B cell (primary cell): ENCODE measurements around the gene SUGP1. TPM values are rescaled to one million over a fixed set of nuclear protein-coding genes. Genes with fewer than 3 reads are reported as not detected.

Source experiments
- ATAC-seq: fragments of 200-7000 bp; cut with Tn5 transposase; one replicate; pipeline ENCODE4 v1.10.0; 2021; ENCODE audit warnings: low read depth, mild to moderate bottlenecking, moderate number of reproducible peaks, moderate library complexity
- CTCF ChIA-PET: fragments of 350-600 bp; sonication (Branson Sonifier 250); formaldehyde crosslinking; loops from one replicate; lab custom pipeline; 2021; ENCODE audit warnings: antibody characterized with exemption, inconsistent platforms; lab: Charles Lee
- POLR2A ChIA-PET: fragments of 350-600 bp; sonication (Branson Sonifier 250); formaldehyde crosslinking; loops from one replicate; lab custom pipeline; 2021; ENCODE audit warnings: antibody characterized with exemption; lab: Charles Lee
- DNase-seq: peaks from one replicate; pipeline ENCODE4 v3.0.0; 2013
- H2AFZ ChIP-seq: 2 replicates; pipeline ENCODE4 v1.6.1; 2012; ENCODE audit warnings: mild to moderate bottlenecking, low read depth, low read length; ENCODE audit not compliant: insufficient read depth, poor library complexity, severe bottlenecking
- H3K27ac ChIP-seq, 2 donors: 1 replicate in 1 of 2; 2 replicates in 1 of 2; pipeline ENCODE4 v1.5.1; 2012 to 2013; ENCODE audit warnings: low read length in 2 of 2, mild to moderate bottlenecking in 2 of 2, moderate library complexity in 1 of 2
- H3K27me3 ChIP-seq, 4 experiments: fragments of 200-600 bp in 1 of 4; sonication (generic) in 1 of 4; replicated peaks in 1 of 4; 1 replicate in 2 of 4; 2 replicates in 2 of 4; pipeline versions ENCODE4 v1.6.1 to v1.7.0; 2013 to 2016; ENCODE audit warnings: low read length in 3 of 4, mild to moderate bottlenecking in 2 of 4, mixed read lengths in 1 of 4, moderate library complexity in 1 of 4; ENCODE audit not compliant: insufficient read depth in 4 of 4, control insufficient read depth in 3 of 4; ENCODE audit errors: control extremely low read depth in 1 of 4
- H3K36me3 ChIP-seq, 2 experiments: replicated peaks in 1 of 2; 1 replicate in 1 of 2; 2 replicates in 1 of 2; pipeline versions ENCODE4 v1.6.1 to v1.7.1; 2013; ENCODE audit warnings: low read length in 1 of 2; ENCODE audit not compliant: insufficient read depth in 2 of 2, control insufficient read depth in 1 of 2; ENCODE audit errors: control extremely low read depth in 1 of 2, extremely low read depth in 1 of 2
- H3K4me1 ChIP-seq, 2 donors: fragments of 200-600 bp in 1 of 2; sonication (generic) in 1 of 2; 1 replicate in 1 of 2; 2 replicates in 1 of 2; pipeline versions ENCODE4 v1.5.1 to v1.6.1; 2013 to 2017; ENCODE audit warnings: low read length in 2 of 2; ENCODE audit not compliant: control insufficient read depth in 2 of 2, insufficient read depth in 2 of 2
- H3K4me2 ChIP-seq: replicated peaks from 2 replicates; pipeline ENCODE3; 2012; ENCODE audit warnings: mild to moderate bottlenecking, low read depth, low read length; ENCODE audit not compliant: poor library complexity, severe bottlenecking
- H3K4me3 ChIP-seq, 5 experiments: fragments of 200-600 bp in 1 of 5; sonication (generic) in 1 of 5; 1 replicate in 3 of 5; 2 replicates in 2 of 5; pipeline versions ENCODE4 v1.5.1 to v1.7.0; 2011 to 2016; ENCODE audit warnings: low read length in 4 of 5, mild to moderate bottlenecking in 4 of 5, low read depth in 2 of 5, control low read depth in 1 of 5, moderate library complexity in 1 of 5; ENCODE audit not compliant: insufficient read depth in 1 of 5; ENCODE audit errors: control extremely low read depth in 1 of 5, extremely low read depth in 1 of 5
- H3K79me2 ChIP-seq: fragments of 200-600 bp; sonication (generic); one replicate; pipeline ENCODE4 v1.6.0; 2016; ENCODE audit warnings: low read length; ENCODE audit not compliant: control insufficient read depth, insufficient read depth
- H3K9ac ChIP-seq: fragments of 200-600 bp; sonication (generic); 2 replicates; pipeline ENCODE4 v1.6.1; 2017; ENCODE audit warnings: mild to moderate bottlenecking, low read length, moderate library complexity
- H3K9me3 ChIP-seq, 3 donors: one replicate each; pipeline versions ENCODE4 v1.6.1 to v1.7.1; 2013; ENCODE audit warnings: low read length in 2 of 3; ENCODE audit not compliant: control insufficient read depth in 2 of 3, insufficient read depth in 1 of 3; ENCODE audit errors: control extremely low read depth in 1 of 3
- H4K20me1 ChIP-seq: 2 replicates; pipeline ENCODE4 v1.6.0; 2012; ENCODE audit warnings: mild to moderate bottlenecking, low read length; ENCODE audit not compliant: insufficient read depth, control insufficient read depth, poor library complexity, severe bottlenecking
- H3K27ac Mint-ChIP-seq: one replicate; pipeline ENCODE4 v1.8.0; 2021; ENCODE audit warnings: mixed read lengths
- H3K27me3 Mint-ChIP-seq: one replicate; pipeline ENCODE4 v1.8.0; 2021; ENCODE audit warnings: mixed read lengths
- H3K4me1 Mint-ChIP-seq: one replicate; pipeline ENCODE4 v1.8.0; 2021; ENCODE audit warnings: mixed read lengths
- H3K4me3 Mint-ChIP-seq: one replicate; pipeline ENCODE4 v1.8.0; 2021; ENCODE audit warnings: mixed read lengths
- H3K9me3 Mint-ChIP-seq: one replicate; pipeline ENCODE4 v1.8.0; 2022; ENCODE audit warnings: mixed read lengths; ENCODE audit not compliant: insufficient read depth
- EZH2 ChIP-seq: IDR thresholded peaks from 2 replicates; pipeline ENCODE4 v1.6.1; 2012; ENCODE audit warnings: borderline replicate concordance, low read depth, mild to moderate bottlenecking, moderate library complexity, low read length; ENCODE audit not compliant: insufficient read depth, poor library complexity, severe bottlenecking
- WGBS: methylation state at CpG from one replicate; pipeline ENCODE4 v1.1.5; 2013; ENCODE audit warnings: missing lambda C conversion rate; ENCODE audit not compliant: insufficient coverage; 5-methylcytosine and 5-hydroxymethylcytosine counted together
- intact Hi-C: fragments of 100-400 bp; cut with micrococcal nuclease; formaldehyde crosslinking; loops from one replicate; pipeline ENCODE4 v1.10.0; 2022
- polyA plus RNA-seq: library from polyadenylated mRNA; depleted of rRNA; stranded (reverse); fragments of >200 nt; gene quantifications from 2 replicates; pipeline ENCODE4 v1.2.3, GENCODE V29; 2012
- total RNA-seq, 2 donors: library from RNA; stranded (reverse); fragments of 120-200 nt in 1 of 2; gene quantifications; 1 replicate in 1 of 2; 2 replicates in 1 of 2; pipeline versions ENCODE4 v1.2.3 to v1.2.4, GENCODE V29; 2013 to 2022
- TF ChIP-seq, protein P1 (sequence below): fragments of 200-600 bp; IDR thresholded peaks from one replicate; pipeline ENCODE4 v1.8.0; 2022; ENCODE audit warnings: antibody characterized with exemption, mild to moderate bottlenecking

SUGP1 gene
- total and polyA plus RNA-seq, 2 donors (not counting 1 experiment from before 2014, with no cell fraction given), result 61.3 to 86.9 TPM

DNA sequence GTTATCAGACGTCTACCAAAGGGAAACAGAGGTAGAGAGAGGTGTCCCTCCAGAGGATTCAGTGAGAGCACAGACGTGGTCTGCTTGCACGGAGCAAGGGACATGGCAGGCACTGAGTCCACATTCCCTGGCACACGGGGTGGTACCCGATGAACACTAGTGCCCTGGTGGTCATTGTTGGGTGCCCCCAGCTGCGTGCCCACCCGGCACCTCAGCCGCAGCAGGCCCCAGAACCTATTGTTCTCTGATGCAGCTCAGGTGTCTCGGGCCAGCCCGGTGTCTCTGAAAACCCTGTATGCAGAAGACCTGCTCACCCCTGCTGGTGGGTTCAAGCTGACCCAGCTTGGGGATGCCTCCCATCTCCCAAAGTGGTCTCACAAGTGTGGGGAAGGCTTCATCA lies 11.9 kb downstream of the SUGP1 start:
- Histone ChIP-seq H3K4me2 (no peak overlapping the region), H3K27ac (no peak overlapping the region), H3K27me3 (no peaks in the 10 kb centered on the region), H3K79me2 (peaks cover 33% of the 10 kb centered on the region), H3K9me3 (no peaks in the 10 kb centered on the region), H4K20me1 (peaks cover 12% of the 10 kb centered on the region), H3K4me1 (no peaks in the 10 kb centered on the region), H3K36me3 (peaks cover 0 to 87% of the 10 kb centered on the region in 2 experiments), H3K4me3 (no peak overlapping the region), H2AFZ (no peak overlapping the region), H3K9ac (no peak overlapping the region)
- Mint-ChIP-seq H3K4me3 (no peak overlapping the region), H3K27me3 (no peaks in the 10 kb centered on the region), H3K4me1 (no peaks in the 10 kb centered on the region), H3K9me3 (no peaks in the 10 kb centered on the region), H3K27ac (no peak overlapping the region)
- POLR2A ChIA-PET, result no interaction called here
- 99% methylated on average over 10 of the region's 10 CpGs for WGBS
- ATAC-seq, result no peak
- intact Hi-C loops, result no loop called here
- no peak for DNase-seq
- CTCF ChIA-PET, result no interaction called here
- TF ChIP-seq, protein P1, sequence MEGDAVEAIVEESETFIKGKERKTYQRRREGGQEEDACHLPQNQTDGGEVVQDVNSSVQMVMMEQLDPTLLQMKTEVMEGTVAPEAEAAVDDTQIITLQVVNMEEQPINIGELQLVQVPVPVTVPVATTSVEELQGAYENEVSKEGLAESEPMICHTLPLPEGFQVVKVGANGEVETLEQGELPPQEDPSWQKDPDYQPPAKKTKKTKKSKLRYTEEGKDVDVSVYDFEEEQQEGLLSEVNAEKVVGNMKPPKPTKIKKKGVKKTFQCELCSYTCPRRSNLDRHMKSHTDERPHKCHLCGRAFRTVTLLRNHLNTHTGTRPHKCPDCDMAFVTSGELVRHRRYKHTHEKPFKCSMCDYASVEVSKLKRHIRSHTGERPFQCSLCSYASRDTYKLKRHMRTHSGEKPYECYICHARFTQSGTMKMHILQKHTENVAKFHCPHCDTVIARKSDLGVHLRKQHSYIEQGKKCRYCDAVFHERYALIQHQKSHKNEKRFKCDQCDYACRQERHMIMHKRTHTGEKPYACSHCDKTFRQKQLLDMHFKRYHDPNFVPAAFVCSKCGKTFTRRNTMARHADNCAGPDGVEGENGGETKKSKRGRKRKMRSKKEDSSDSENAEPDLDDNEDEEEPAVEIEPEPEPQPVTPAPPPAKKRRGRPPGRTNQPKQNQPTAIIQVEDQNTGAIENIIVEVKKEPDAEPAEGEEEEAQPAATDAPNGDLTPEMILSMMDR, result no peak
- TF ChIP-seq EZH2, result no peak

DNA sequence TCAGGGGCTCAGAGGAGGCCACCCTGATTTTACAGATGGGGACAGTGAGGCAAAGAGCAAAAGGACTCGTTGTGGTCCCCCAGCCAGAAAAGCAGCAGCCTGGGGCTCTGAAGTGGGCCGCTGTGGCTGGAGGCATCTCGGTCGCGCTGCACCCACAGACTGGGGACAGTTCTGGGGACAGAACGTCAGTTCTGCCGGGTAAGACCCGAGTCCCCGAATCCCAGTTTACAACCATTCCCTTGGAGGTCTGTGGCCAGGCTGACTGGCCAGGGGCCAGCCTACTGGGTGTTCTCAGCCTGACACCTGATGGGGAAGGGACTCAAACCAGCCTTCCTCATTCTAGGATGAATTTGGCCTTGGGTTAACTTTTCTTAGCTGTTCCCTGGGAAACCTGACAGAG lies 14.1 kb downstream of the SUGP1 start:
- Histone ChIP-seq H3K4me2 (no peak overlapping the region), H2AFZ (no peak overlapping the region), H3K27ac (no peak overlapping the region), H3K27me3 (no peaks in the 10 kb centered on the region), H3K9me3 (no peaks in the 10 kb centered on the region), H3K79me2 (peaks cover 22% of the 10 kb centered on the region), H3K36me3 (peaks cover 0 to 95% of the 10 kb centered on the region in 2 experiments), H3K9ac (no peak overlapping the region), H3K4me1 (no peaks in the 10 kb centered on the region), H3K4me3 (no peak overlapping the region), H4K20me1 (peaks cover 12% of the 10 kb centered on the region)
- Mint-ChIP-seq H3K9me3 (no peaks in the 10 kb centered on the region), H3K27me3 (no peaks in the 10 kb centered on the region), H3K4me3 (no peak overlapping the region), H3K27ac (no peak overlapping the region), H3K4me1 (no peaks in the 10 kb centered on the region)
- CTCF ChIA-PET, result no interaction called here
- intact Hi-C loops, result no loop called here
- POLR2A ChIA-PET, result no interaction called here
- no peak for ATAC-seq
- 100% methylated on average over 9 of the region's 9 CpGs for WGBS
- TF ChIP-seq, protein P1, result no peak
- TF ChIP-seq EZH2, result no peak
- DNase-seq, result no peak
